ENCODE measurements around the gene FIG4.
"Not testable (repeated sequence)": the region's sequence is repeated elsewhere in the genome, so short reads cannot be mapped to it uniquely, and the experiment has no call there.

FIG4 gene

GRCh38 chr6:109705258-109705657, 14.2 kb downstream of the FIG4 start:
- DNase-seq = peak; percentile 94

- no peak for DNase-seq
These were observed 15.4 kb downstream of the FIG4 start for GRCh38 chr6:109706513-109706912.

- not testable (repeated sequence) for DNase-seq
These were observed 17.0 kb downstream of the FIG4 start for GRCh38 chr6:109708099-109708498.

- DNase-seq = no peak
These were observed 22.0 kb downstream of the FIG4 start for GRCh38 chr6:109713097-109713496.

- DNase-seq = no peak
These were observed 23.1 kb downstream of the FIG4 start for GRCh38 chr6:109714166-109714565.

- no peak for DNase-seq
These were observed 23.5 kb downstream of the FIG4 start for GRCh38 chr6:109714611-109715010.

- DNase-seq = no peak
These were observed 24.5 kb downstream of the FIG4 start for GRCh38 chr6:109715616-109716015.

GRCh38 chr6:109717971-109718370, 26.9 kb downstream of the FIG4 start:
- no peak for DNase-seq

- no peak for DNase-seq
These were observed 27.9 kb downstream of the FIG4 start for GRCh38 chr6:109718991-109719390.

GRCh38 chr6:109720311-109720710, 29.2 kb downstream of the FIG4 start:
- no peak for DNase-seq

GRCh38 chr6:109722011-109722410, 30.9 kb downstream of the FIG4 start:
- no peak for DNase-seq

- DNase-seq = no peak
These were observed 31.6 kb downstream of the FIG4 start for GRCh38 chr6:109722564-109723254.

GRCh38 chr6:109725250-109725649, 34.2 kb downstream of the FIG4 start:
- not testable (repeated sequence) for DNase-seq

- no peak for DNase-seq
These were observed 45.4 kb downstream of the FIG4 start for GRCh38 chr6:109736273-109737025.

GRCh38 chr6:109738255-109738654, 47.2 kb downstream of the FIG4 start:
- no peak for DNase-seq

- no peak for DNase-seq
These were observed 47.6 kb downstream of the FIG4 start for GRCh38 chr6:109738667-109739066.

GRCh38 chr6:109739686-109740085, 48.6 kb downstream of the FIG4 start:
- DNase-seq = no peak

- no peak for DNase-seq
These were observed 49.7 kb downstream of the FIG4 start for GRCh38 chr6:109740787-109741186.

GRCh38 chr6:109743739-109744138, 52.6 kb downstream of the FIG4 start:
- DNase-seq = no peak

GRCh38 chr6:109744779-109745178, 53.7 kb downstream of the FIG4 start:
- not testable (repeated sequence) for DNase-seq

GRCh38 chr6:109747221-109747620, 56.1 kb downstream of the FIG4 start:
- DNase-seq = no peak

- DNase-seq = no peak
These were observed 68.2 kb downstream of the FIG4 start for GRCh38 chr6:109759098-109759955.

- no peak for DNase-seq
These were observed 69.1 kb downstream of the FIG4 start for GRCh38 chr6:109760208-109760607.

GRCh38 chr6:109762166-109762565, 71.1 kb downstream of the FIG4 start:
- no peak for DNase-seq

Data from NCI-H1694 treated with DMSO at 0.1 percent for 48 hours (cell line).